NCI-H187 (cell line): ENCODE measurements around the gene CSMD2.
A peak's percentile ranks its signal among the peaks of the same experiment; 100 is the strongest.

Experiments
- DNase-seq, 2 experiments: peaks; one replicate each; lab custom pipeline; 2025; lab: John Stamatoyannopoulos, UW

The CSMD2 gene

DNA sequence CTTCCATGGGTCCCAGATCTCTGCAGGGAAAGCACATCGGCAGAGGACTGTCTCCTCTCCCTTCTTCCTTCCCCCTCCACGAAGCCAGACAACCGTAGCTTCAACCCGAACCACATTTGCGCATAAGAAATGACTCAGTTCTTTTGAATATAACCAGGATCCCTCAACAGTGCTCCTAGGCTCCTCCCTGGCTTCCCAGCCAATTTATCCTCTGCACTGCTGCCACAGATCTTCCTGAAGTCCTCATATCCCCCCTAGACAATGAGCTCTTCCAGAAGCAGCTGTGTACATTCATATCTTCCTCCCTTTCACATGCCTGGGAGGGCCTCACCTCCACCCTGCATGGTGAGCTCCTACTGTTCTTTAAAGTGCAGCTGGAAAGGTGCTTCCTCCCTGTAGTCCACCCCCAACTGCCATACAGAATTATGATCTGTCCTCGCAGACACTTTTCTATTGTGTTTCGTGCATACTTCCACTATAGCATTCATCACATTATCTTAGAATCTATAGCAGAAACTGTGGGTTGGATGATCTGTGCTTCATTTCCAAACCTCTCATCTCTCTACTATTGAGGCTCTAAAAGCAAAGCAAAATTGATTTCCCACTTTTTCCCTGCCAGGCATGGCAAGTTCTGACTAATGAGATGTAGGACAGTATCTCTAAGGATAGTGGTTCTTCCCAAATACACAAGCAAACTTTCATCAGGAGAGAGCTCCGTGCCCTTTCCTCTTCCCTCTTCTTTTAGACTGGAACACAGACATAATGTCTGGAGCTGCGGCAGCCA is 480.4 kb downstream of the CSMD2 start:
- no peak for DNase-seq

DNA sequence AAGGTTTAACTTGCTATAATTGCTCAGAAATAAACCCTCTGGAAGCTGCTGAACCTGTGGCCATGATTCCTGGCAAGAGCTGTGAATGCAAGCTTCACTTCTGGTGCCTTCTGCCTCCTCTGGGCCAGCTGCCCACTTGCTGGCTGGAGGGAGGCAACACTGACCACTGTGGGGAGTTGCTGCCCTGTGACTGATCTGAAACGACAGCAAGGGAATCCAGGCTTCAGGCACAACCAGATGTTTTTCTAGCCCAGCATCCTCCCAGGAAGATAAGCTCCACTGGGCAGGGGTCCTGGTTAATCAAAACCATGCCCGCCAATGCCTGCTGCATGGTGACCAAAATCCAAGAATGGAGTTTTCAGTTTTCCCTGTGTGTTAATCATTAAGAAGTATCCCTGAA is 481.1 kb downstream of the CSMD2 start:
- DNase-seq = no peak

- DNase-seq = no peak
Measured at GRCh38 chr1:33682371-33682770, 482.7 kb downstream of the CSMD2 start.

DNA sequence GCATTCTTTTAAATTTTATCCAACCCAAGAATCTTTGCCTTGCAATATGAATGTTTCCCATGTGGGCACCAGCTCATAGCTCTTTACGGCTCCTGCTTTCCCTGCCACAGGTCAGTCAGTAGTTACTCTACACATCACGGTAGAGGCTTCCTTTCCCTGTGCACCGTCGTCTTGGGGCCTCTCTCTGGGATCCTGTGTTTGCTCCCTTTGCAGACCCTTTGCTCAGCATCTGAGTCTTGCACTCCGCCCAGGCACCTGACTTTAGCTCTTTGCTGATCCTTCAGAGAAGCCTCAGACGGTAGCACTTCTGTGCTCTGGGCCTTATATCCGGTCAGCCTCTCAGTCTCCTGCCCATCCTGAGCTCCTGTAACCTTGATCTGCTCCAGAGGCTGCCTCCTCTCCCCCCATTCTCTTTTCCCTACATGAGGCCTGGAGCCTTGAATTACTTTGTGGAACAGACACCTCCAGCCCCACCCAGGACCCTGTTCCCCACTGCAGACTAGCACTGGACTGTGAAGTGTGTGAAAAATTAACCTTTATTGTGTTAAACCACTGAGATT is 484.7 kb downstream of the CSMD2 start:
- DNase-seq = no peak

- no peak for DNase-seq
Measured at GRCh38 chr1:33670567-33670966, 494.5 kb downstream of the CSMD2 start.

GRCh38 chr1:33668695-33669094 is 496.3 kb downstream of the CSMD2 start:
- no peak for DNase-seq

DNA sequence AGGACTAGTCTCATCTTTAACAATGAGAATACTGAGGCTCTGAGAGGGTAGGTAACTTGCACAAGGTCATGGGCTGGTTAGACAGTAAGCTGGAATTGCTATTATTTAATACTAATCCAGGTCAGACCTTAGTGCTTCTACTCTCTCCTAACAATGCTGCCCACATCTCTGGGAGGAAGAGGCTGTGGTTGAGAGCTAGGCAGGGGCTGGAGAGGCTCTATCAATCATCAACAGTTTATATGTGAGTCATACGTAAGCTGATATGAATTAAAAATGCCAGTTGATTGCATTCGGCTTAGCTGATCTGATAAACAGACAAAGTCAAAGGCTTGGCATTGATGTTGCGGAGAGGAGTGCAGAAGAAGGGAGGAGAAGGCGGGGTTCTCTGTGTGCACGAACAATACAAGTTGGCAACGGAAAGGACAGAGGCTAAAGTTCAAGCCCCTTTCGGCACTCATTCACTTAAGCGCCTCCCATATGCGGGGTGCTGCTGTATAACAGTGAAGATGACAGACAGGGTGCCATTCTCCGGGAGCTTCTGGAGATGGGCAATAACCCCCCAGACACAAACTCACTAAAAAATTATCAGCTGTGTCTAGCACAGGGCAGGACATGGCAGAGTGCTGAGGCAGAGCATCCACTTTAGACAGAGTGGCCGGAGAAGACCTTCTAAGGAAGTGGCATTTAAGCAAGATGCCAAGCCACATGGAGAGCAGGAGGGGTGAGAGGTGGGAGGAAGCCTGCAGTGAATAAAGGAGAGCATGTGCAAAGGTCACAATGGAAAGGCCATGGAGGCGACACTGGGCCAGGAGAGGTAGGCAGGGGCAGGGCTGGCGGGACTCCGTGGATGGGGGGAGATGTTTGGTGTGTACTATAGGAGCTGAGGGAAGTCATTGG is 497.4 kb downstream of the CSMD2 start:
- no peak for DNase-seq

DNA sequence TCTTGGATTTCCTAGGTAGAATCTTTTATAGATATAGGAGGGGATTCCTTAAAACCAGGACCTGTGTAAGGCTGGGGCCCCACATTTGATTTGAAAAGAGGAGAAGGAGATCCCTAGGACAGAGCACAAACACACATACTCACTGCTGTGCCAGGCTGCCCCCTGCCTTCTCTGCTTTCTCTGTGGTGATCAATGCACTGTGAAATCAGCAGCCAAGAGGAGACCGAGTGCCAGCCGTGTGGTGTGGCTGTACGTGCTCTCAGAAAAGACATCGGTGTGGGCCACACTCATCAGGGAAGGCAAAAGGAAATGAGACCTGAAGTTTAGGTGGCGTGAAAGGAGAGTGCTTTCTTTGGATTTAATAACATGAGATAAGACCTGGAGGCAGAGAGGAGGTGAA is 498.4 kb downstream of the CSMD2 start:
- DNase-seq = no peak

GRCh38 chr1:33661811-33662454 is 503.1 kb downstream of the CSMD2 start:
- DNase-seq = peak in 1 of 2 experiments; percentile 69

DNA sequence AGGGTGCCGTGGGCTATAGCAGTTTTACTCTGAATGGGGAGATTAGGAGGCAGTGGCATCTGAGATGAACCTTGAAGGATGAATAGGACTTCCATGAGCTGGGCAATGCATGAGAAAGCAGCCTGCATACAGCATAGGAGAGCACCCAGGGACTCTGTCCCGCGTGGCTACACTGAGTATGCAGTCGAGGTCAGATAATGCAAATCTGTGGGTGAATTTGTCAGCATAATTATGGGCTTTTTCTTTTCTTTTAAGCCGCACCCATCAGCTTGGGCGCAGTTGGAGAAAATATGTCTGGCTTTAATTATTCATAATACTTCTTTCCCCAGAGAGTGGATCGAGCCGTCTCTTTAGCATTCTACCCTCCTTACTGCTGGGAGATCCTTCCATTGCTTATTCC is 504.1 kb downstream of the CSMD2 start:
- DNase-seq = no peak

DNA sequence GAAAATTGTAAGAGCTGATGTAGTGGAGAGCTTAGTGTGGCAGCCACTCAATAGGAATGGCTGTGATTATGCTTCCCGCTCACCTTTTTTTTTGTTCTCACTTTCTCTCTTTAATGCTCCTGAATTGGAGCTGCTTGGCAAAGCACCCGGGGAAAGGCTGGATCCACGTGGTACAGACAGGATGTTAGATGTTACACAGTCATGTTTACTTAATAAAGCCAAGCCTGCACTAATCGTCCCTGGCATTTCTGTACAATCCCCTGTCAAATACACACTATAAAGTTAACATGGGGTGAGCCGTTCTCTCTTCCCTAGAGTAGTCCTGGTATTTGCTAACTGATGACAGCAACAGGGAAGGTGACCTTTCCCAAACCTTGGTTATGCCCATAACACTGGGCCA is 504.8 kb downstream of the CSMD2 start:
- DNase-seq = no peak

DNA sequence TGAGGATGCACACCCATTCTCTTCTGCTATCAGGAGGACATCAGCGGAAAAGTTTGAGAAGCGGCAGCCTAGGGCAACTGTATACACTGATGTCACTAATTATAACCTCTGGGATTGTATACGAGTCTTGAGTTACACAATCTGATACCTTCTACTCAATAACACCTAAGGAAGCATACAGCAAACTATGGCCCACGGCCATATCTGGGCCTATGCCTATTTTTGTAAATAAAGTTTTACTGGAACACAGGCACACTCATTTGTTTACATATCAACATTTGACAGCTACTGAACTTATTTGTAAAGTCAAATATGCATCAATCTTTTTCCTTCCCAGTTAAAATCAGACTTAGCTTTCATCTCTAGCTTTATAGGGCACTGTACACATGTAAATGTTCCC is 505.4 kb downstream of the CSMD2 start:
- no peak for DNase-seq

DNA sequence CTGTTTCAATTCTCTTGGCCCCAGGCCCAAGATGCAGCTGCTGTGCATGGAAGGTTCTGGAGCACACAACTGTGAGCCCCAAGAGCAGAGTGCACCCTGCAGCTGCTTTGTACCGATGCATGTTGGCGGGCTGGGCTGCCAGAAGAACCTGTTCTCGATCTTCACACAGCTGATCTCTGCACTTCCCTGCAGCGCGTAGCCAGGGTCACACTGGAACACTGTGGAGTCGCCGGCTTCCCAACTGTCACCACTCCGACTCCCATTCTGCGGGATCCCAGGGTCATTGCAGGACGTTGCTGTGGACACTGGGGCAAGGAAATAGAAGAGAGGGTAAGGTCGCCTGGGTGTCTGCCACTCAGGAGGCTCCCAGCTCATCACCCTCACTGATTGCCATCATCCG is 507.2 kb downstream of the CSMD2 start:
- no peak for DNase-seq

- DNase-seq = no peak
Measured at GRCh38 chr1:33656467-33657005, 508.5 kb downstream of the CSMD2 start.

- no peak for DNase-seq
Measured at GRCh38 chr1:33655496-33655895, 509.5 kb downstream of the CSMD2 start.

- DNase-seq = no peak
Measured at GRCh38 chr1:33654267-33654834, 510.7 kb downstream of the CSMD2 start.

- DNase-seq = no peak
Measured at GRCh38 chr1:33653226-33653625, 511.8 kb downstream of the CSMD2 start.

DNA sequence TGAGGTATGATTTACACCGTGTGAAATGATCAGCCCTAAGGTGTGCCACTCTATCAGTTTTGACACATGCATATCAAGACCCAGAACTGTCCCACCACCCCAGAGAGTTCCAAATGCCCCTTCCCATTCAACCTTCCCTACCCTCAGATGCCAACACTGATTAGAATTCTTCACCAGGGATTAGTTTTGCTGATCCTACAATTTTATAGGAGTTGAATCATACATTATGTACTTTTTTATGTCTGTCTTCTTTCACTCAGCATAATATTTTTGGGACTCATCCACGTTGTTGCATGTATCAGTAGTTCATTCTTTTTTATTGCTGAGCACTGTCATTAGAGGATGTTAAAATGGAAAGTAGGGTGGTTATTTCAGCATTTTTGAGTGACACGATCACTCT is 514.3 kb downstream of the CSMD2 start:
- DNase-seq = no peak

DNA sequence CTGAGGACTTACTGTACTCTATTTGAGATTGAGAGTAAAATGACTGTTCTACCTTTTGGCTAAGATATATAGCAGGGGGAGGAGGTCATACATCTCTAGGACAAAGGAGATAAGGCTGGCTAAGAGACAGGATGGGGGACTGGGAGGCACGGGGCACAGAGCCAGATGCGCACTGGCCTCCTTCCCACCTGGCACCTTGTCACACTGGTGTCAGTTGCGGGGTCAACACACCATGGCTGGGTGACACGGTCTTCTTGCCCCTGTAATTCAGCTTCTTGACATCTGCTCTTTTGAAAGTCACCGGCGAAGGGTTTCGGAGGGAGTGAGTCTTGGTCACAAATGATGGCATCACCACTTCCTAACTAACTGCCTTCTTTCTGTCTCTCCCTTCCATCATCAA is 515.3 kb downstream of the CSMD2 start:
- DNase-seq = no peak

- no peak for DNase-seq
Measured at GRCh38 chr1:33643216-33643615, 521.8 kb downstream of the CSMD2 start.

GRCh38 chr1:33641104-33641830 is 523.8 kb downstream of the CSMD2 start:
- no peak for DNase-seq
